RWPE2 (cell line): ENCODE measurements around the gene LTA4H.

Experiments used
- ATAC-seq: fragments of 200-7000 bp; cut with Tn5 transposase; 3 replicates; pipeline ENCODE4 v1.9.1; 2021; ENCODE audit warnings: low read depth
- DNase-seq: peaks from one replicate; pipeline ENCODE4 v3.0.0-alpha.2; 2020; ENCODE audit warnings: low spot score
- H3K27ac ChIP-seq: fragments of 450-650 bp; 2 replicates; pipeline ENCODE4 v1.5.1; 2017; ENCODE audit warnings: mild to moderate bottlenecking; ENCODE audit not compliant: poor library complexity, severe bottlenecking
- H3K27me3 ChIP-seq: fragments of 250-450 bp; sonication (Bioruptor Pico); 2 replicates; pipeline ENCODE4 v1.5.1; 2021; ENCODE audit warnings: mild to moderate bottlenecking, moderate library complexity; ENCODE audit not compliant: insufficient read depth, poor library complexity, severe bottlenecking
- H3K36me3 ChIP-seq: fragments of 250-450 bp; sonication (Bioruptor Pico); 2 replicates; pipeline ENCODE4 v1.5.1; 2020; ENCODE audit warnings: low read depth, mild to moderate bottlenecking, moderate library complexity
- H3K4me1 ChIP-seq: fragments of 250-450 bp; sonication (Bioruptor Pico); 2 replicates; pipeline ENCODE4 v1.5.1; 2021; ENCODE audit warnings: mild to moderate bottlenecking, moderate library complexity; ENCODE audit not compliant: insufficient read depth, poor library complexity, severe bottlenecking
- H3K4me3 ChIP-seq: fragments of 250-450 bp; sonication (Bioruptor Pico); 2 replicates; pipeline ENCODE4 v1.5.1; 2021; ENCODE audit warnings: mild to moderate bottlenecking, moderate library complexity; ENCODE audit not compliant: severe bottlenecking
- H3K9me3 ChIP-seq: fragments of 250-450 bp; sonication (Bioruptor Pico); 2 replicates; pipeline ENCODE4 v1.5.1; 2021; ENCODE audit warnings: mild to moderate bottlenecking, moderate library complexity; ENCODE audit not compliant: severe bottlenecking
- TF ChIP-seq, protein P1 (sequence below): fragments of 450-650 bp; IDR thresholded peaks from one replicate; pipeline ENCODE4 v1.5.1; 2017; ENCODE audit warnings: mild to moderate bottlenecking, moderate library complexity; ENCODE audit not compliant: poor library complexity, severe bottlenecking

The LTA4H gene

DNA sequence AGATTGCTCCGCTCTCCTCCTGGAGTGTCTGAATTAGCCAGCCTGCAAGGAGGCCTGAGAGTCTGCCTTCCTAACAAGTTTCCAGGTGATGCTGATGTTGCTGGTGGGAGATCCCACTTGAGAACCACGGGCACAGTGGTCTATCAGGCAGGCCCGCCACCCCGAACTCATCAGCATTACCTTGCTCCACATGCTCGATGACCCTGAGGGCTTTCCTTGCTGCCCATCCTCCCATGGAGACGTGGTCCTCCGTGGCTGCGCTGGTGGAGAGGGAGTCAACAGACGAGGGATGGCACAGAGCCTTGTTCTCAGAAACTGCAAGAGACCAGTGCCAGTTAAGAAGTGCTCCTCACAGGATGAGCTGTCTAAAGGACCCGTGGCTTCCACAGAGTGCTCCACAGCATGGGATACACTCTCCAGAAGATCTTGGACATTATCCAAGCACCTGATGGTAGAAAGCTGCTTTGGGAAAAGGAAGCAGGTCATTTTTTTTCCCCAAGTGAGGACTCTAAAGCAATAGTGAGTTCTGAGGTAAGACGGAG, 57.6 kb downstream of the LTA4H start:
- H3K27ac ChIP-seq, result no peak overlapping the region
- no peaks in the 10 kb centered on the region for H3K9me3 ChIP-seq
- H3K36me3 ChIP-seq, result no peaks in the 10 kb centered on the region
- DNase-seq (no peak), ATAC-seq (no peak)
- TF ChIP-seq, protein P1, sequence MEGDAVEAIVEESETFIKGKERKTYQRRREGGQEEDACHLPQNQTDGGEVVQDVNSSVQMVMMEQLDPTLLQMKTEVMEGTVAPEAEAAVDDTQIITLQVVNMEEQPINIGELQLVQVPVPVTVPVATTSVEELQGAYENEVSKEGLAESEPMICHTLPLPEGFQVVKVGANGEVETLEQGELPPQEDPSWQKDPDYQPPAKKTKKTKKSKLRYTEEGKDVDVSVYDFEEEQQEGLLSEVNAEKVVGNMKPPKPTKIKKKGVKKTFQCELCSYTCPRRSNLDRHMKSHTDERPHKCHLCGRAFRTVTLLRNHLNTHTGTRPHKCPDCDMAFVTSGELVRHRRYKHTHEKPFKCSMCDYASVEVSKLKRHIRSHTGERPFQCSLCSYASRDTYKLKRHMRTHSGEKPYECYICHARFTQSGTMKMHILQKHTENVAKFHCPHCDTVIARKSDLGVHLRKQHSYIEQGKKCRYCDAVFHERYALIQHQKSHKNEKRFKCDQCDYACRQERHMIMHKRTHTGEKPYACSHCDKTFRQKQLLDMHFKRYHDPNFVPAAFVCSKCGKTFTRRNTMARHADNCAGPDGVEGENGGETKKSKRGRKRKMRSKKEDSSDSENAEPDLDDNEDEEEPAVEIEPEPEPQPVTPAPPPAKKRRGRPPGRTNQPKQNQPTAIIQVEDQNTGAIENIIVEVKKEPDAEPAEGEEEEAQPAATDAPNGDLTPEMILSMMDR, result no peak
- no peak overlapping the region for H3K4me3 ChIP-seq
- H3K27me3 ChIP-seq, result no peaks in the 10 kb centered on the region
- H3K4me1 ChIP-seq, result no peaks in the 10 kb centered on the region

DNA sequence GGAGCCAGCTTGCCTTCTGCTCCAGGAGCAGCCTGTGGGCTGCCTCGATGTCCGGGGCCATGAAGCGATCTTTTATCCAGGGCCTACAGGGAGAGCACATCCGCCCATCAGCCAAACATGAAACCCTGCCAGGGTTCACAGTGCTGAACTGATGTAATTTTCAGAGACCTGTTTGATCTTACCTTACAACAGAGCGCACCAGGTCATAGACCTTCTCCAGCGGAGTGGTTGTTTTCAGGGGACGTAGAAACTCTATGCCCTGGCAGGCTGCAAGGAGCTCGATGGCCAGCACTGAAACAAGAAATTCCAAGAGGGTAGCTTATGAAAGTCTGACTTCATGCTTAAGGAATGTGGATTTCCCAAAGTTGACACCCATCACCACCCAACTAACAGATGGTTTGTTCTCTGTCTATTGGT, 59.0 kb downstream of the LTA4H start:
- Histone ChIP-seq H3K27me3 (no peaks in the 10 kb centered on the region), H3K4me3 (no peak overlapping the region), H3K4me1 (no peaks in the 10 kb centered on the region), H3K36me3 (no peaks in the 10 kb centered on the region), H3K9me3 (no peaks in the 10 kb centered on the region), H3K27ac (no peak overlapping the region)
- ATAC-seq (no peak), DNase-seq (no peak)
- TF ChIP-seq, protein P1, result no peak

DNA sequence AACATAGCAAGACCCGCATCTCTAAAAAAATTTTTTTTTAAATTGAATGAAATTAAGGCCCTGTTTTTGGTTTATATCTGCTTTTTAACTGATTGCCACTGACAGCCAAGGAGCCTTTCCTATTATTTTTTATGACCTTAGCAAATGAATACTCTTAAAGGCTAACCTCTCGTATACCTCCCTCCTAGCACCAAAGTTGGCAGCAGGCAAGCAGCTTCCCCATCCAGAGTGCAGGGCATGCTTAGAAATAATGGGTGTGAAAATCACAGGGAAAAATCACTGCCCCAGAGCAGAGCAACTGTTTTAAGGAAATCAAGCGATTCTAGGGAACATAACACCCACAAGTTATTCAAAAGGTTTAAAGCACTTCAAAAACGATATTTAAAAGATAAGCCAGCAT, 59.9 kb downstream of the LTA4H start:
- Histone ChIP-seq H3K4me1 (no peaks in the 10 kb centered on the region), H3K27me3 (no peaks in the 10 kb centered on the region), H3K27ac (no peak overlapping the region), H3K36me3 (no peaks in the 10 kb centered on the region), H3K4me3 (no peak overlapping the region), H3K9me3 (no peaks in the 10 kb centered on the region)
- TF ChIP-seq, protein P1, result no peak
- no peak for ATAC-seq
- no peak for DNase-seq

DNA sequence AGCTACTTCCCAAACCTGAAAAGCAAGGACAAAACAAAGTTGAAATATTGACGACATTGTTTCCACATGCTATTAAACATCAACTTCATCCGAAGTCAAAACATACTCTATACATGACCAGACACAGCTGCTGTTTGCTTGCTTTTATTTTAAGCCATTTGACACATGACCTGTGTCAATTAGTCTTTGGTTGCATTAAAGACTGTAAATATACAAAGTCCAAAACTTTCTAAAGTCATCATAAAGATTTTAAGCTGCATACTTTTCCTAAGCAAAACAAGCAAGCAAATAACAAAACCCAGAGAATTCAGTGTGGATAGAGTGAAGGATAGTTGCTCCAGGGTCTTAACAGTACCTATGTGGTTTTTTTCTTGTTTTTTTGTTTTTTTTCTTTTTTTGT, 61.0 kb downstream of the LTA4H start:
- Histone ChIP-seq H3K9me3 (no peaks in the 10 kb centered on the region), H3K4me3 (no peak overlapping the region), H3K27me3 (no peaks in the 10 kb centered on the region), H3K4me1 (no peaks in the 10 kb centered on the region), H3K36me3 (no peaks in the 10 kb centered on the region), H3K27ac (no peak overlapping the region)
- no peak for ATAC-seq
- no peak for DNase-seq
- TF ChIP-seq, protein P1, result no peak

DNA sequence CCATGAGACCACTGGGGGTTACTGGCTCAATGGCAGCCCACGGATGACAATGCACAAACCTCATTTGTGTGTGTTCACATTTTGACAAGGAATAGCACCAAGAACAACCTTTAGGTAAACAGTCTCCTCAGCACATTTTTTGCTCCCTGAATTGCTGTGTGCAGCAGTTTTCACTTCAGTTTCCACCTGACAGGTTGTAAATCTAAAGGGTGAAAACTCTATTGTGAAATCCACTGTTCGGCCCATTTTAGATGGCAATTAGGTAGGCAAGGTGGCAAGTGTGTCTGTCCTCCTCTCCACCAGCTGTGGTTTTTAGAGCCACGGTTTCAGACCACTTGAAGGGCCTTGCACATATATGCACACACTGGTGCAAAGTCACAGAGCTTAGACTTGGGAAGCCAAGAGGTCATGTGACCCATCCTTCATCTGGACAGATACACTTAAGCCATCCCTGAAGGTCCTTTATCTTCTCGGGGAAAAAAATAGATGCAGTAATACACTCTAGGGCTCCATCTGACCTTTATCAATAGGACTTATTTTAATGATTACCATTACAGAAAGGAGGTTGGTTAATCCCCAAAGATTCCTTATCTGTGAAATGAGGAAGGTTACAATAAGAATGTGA, 62.4 kb downstream of the LTA4H start:
- Histone ChIP-seq H3K27me3 (no peaks in the 10 kb centered on the region), H3K4me1 (no peaks in the 10 kb centered on the region), H3K9me3 (no peaks in the 10 kb centered on the region), H3K36me3 (no peaks in the 10 kb centered on the region), H3K27ac (no peak overlapping the region), H3K4me3 (no peak overlapping the region)
- no peak for ATAC-seq
- TF ChIP-seq, protein P1, result no peak
- DNase-seq, result no peak
